Motor neuron (in vitro differentiated cells): ENCODE measurements around the gene STK26. TPM values are rescaled to one million over a fixed set of nuclear protein-coding genes. Genes with fewer than 3 reads are reported as not detected.

Experiments used
- ATAC-seq, 8 experiments: fragments of 200-7000 bp; cut with Tn5 transposase; replicated peaks in 6 of 8; 2 replicates each; pipeline ENCODE4 v1.8.0; 2021; ENCODE audit warnings: mild to moderate bottlenecking in 8 of 8, moderate library complexity in 8 of 8
- H3K27ac ChIP-seq, 2 donors: fragments of 250-450 bp; sonication (Bioruptor Pico); 2 replicates each; pipeline ENCODE4 v1.9.0; 2021; ENCODE audit warnings: antibody characterized with exemption in 2 of 2, mild to moderate bottlenecking in 2 of 2, moderate library complexity in 1 of 2
- H3K4me1 ChIP-seq, 2 donors: fragments of 250-450 bp; sonication (Bioruptor Pico); replicated peaks in 1 of 2; 2 replicates each; pipeline ENCODE4 v1.6.1; 2021; ENCODE audit warnings: antibody characterized with exemption in 2 of 2, mild to moderate bottlenecking in 2 of 2, moderate library complexity in 1 of 2
- H3K4me3 ChIP-seq, 5 donors: fragments of 250-450 bp; sonication (Bioruptor Pico); 2 replicates each; pipeline ENCODE4 v1.9.0; 2021; ENCODE audit warnings: antibody characterized with exemption in 5 of 5, mild to moderate bottlenecking in 5 of 5, moderate library complexity in 4 of 5
- WGBS, 10 experiments: fragments of 450-650 bp; shearing (Covaris generic); methylation state at CpG; one replicate each; pipeline ENCODE4 v1.0.0; 2022; 5-methylcytosine and 5-hydroxymethylcytosine counted together
- in situ Hi-C, 9 experiments: fragments of 400-800 bp; cut with MboI; loops; one replicate each; pipeline ENCODE4 v1.15.0; 2021; ENCODE audit warnings: low sequenced_read_pairs in 9 of 9, low pct_unique_long_range_greater_than_20kb in 2 of 9; ENCODE audit not compliant: unreplicated experiment in 9 of 9
- total RNA-seq, 8 experiments: library from RNA; unstranded; fragments of 300-600 nt; gene quantifications; 2 replicates each; pipeline versions ENCODE4 v1.2.3 to v1.2.4, GENCODE V29; 2022

STK26 gene
- total RNA-seq, 8 experiments from 2014 or later, result 3.7 to 45.0 (median 9.5) TPM

DNA sequence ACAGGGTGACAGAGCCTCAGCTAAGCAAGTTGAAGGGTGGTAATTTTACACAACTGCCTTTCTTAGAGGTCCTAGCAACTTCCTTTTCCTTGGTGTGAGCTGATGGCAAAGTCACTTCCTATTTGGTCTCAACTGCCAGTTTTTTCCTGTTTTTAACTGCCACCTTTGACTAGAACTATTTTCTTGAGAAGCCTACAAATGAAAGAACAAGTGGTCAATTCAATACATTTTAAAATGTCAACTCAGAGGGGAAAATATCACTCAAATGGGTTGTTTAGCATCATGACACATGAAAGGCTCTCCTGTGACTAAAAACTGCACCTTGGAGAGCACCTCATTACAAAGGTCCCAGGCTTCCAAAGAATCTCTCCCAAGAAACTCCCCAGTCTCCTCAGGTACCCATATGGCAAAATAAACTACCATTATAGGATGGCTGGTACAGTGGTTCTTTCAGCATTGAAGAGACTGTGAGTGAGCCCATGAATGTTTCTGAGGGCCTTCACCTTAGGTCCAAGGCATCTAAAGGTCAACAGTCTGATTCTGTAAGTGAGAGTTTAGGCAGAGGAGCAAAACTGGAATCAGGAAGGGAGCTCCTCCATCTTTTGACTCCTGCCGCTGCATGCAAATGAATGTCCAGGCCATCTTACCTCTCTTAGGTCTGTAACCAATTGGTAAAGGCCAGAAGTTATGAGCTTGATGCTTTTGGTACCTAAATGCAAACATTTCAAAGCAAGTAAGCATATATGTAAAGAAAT, 5.5 kb upstream of the STK26 start:
- ATAC-seq, result no peak
- 100% methylated on average over 1 of the region's 1 CpG; no CpG with 5 or more reads in 9 of the 10 experiments for WGBS, 10 experiments
- in situ Hi-C loops, result no loop called here

DNA sequence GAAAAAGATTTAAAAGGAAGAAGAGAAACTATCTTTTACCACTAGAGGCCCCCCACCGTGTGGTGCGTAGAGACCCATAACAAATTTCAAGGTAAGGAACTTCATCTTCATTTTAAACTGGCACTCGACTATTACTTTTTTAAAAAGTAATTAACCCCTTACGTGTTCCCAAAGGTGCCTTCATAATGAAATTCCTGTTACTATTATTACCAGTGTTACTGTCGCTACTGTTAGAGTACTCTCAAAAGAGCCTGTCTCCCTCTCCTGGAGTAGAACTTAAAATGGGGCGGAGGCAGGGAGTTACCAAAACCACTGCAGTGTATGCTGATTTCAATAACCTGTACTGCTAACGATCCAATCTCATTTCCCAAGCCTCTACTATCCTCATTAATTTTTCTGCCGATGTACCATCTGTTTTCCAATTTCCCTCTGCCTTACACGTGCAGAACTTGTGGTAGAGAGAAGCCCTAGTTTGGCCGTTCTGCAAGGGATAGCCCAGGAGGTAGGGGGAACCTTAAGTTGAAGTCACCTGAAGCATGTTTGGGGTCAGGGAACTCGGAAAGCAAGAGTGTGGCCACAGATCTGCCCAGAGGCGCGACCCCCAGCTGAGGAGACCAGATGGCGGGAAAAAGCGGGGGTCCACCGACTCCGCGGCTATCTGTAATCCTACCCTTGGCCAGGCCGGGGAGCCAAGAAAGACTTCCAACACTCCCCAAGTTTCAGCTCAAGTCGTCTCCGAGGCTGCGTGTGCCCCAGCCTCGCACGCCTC, 720 bp upstream of the STK26 start:
- H3K4me3 ChIP-seq, result peak overlapping the region; percentile 49 to 96 (median 84)
- WGBS, 10 experiments, result 28 to 43% (median 34%) methylated on average over 2 to 13 of the region's 24 CpGs; no CpG with 5 or more reads in 6 of the 10 experiments
- in situ Hi-C loops, result no loop called here
- ATAC-seq, result peak in 5 of 8 experiments; percentile 1 to 59 (median 48)
- H3K4me1 ChIP-seq, result peaks cover 0 to 5% of the 10 kb centered on the region in 2 donors
- H3K27ac ChIP-seq, result no peak overlapping the region

More for the DNA sequence above, 5.5 kb upstream of the STK26 start:
- no peak overlapping the region for H3K4me3 ChIP-seq
- H3K4me1 ChIP-seq, result peaks cover 0 to 3% of the 10 kb centered on the region in 2 donors
- no peak overlapping the region for H3K27ac ChIP-seq

DNA sequence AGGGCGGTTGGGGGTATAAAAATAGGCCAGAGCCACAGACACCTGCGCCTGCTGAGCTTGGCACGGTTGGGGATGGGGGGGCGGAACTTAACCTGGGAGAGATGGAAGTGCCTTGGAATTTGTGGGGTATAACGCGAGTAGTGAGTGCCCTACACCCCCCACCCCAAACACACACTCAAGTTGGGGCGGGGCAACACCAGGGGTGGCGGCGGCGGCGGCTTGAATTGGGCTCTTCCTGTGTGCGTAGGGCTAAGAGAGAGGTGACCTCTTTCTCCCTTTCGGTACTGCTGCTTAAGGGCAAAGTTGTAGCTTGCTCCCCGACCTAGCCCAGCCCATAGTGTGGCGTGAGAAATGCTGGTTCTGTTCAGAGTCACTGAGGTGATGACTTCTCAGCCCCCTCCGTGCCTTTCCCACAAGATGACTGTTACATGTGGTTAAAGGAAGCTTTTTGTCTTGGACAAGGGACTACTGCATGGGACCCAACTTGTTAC, 839 bp downstream of the STK26 start:
- H3K4me1 ChIP-seq, result peaks cover 0 to 5% of the 10 kb centered on the region in 2 donors
- H3K27ac ChIP-seq, result no peak overlapping the region
- peak in 5 of 8 experiments; percentile 1 to 11 (median 8) for ATAC-seq
- peak overlapping the region; percentile 49 to 96 (median 84) for H3K4me3 ChIP-seq
- in situ Hi-C loops, result no loop called here
- 0 to 41% methylated on average over 1 to 8 of the region's 16 CpGs; no CpG with 5 or more reads in 8 of the 10 experiments for WGBS, 10 experiments

DNA sequence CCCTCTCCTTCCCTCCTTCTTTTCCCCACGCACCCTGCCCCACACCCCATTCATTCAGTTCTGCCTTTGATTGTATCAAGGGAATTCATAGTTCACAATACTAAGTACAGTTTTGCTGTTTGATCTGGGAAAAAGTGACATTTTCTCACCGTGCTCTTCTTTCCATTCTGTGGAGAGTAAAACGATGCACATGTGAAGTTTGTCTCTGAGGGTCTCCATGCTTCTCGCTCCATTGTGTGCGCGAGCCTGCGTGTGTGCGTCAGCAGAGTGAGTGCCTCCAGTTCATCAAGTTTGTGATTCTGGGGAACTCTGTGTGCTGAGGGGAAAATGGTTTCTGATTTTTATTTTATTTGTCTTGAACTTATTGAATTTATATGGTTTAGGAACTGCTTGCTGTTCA, 1.9 kb downstream of the STK26 start:
- H3K4me3 ChIP-seq, result peak overlapping the region in 4 of 5 donors; percentile 20 to 34 (median 24)
- peaks cover 0 to 5% of the 10 kb centered on the region in 2 donors for H3K4me1 ChIP-seq
- no peak overlapping the region for H3K27ac ChIP-seq
- WGBS, 10 experiments, result 20 to 30% methylated on average over 1 to 5 of the region's 8 CpGs; no CpG with 5 or more reads in 8 of the 10 experiments
- ATAC-seq, result no peak
- in situ Hi-C loops, result no loop called here

DNA sequence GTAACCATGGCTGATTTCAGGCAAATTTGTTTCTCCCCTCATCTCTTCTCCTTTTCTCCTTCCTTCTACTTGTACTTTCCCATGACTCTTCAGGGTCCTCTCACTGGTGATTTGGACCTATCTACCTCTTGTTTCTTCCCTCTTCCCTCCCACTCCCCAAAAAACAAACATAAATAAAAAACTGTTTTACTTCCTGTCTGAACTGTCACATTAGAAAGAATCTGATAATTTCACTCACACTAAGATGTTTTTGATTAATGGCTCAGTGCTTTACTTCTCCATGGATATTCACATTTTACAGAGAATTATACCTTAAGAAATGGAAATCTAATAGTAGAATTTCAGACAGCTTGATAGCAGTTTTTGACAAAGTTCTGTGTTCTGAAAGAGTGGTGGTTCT, 7.2 kb downstream of the STK26 start:
- H3K4me3 ChIP-seq, result no peak overlapping the region
- in situ Hi-C loops, result no loop called here
- no peak for ATAC-seq
- H3K27ac ChIP-seq, result no peak overlapping the region
- peaks cover 0 to 2% of the 10 kb centered on the region in 2 donors for H3K4me1 ChIP-seq

DNA sequence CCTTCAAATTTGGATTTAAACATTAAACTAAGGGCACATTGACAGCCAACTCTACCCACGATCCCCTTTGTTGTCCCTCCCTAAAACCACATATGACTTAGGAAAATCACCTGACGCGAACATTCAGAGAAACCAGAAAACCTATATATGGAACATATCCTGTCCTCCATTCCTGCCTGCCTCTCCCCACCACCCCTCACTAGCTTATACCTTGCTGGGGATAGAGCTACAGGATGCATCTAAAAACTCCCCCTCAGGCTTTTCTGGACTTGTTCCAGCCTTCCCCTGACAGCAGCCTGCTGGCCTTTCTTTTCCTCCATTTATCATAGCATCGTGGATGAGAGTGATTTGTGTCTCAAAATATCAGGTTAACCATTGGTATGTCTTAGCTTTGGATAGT, 8.8 kb downstream of the STK26 start:
- in situ Hi-C loops, result no loop called here
- no peak for ATAC-seq
- Histone ChIP-seq H3K27ac (no peak overlapping the region), H3K4me3 (no peak overlapping the region), H3K4me1 (peaks cover 0 to 2% of the 10 kb centered on the region in 2 donors)
- WGBS, 10 experiments, result 59 to 100% (median 83%) methylated on average over 1 to 4 of the region's 4 CpGs; no CpG with 5 or more reads in 7 of the 10 experiments

DNA sequence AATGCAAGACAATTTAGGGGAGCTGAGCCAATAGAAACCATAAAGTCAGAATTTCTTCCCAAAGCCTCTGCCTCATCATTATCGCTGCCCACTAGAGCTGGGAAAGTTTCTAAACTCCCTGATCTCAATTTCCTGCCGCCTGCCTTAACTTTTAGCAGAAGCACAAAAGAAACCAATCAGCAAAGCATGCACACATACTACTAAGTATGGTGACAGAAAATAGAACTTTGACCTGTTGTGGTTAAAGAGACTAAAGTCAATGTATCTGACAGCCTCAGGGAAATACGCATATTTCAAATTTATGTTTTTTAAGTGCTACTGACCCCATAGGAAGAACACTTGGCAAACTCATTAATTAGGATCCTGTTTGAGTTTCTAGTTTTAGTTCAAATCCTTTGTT, 10.1 kb downstream of the STK26 start:
- in situ Hi-C loops, result no loop called here
- no peak overlapping the region for H3K4me3 ChIP-seq
- H3K27ac ChIP-seq, result no peak overlapping the region
- WGBS, 10 experiments, result 56 to 83% methylated on average over 1 to 3 of the region's 3 CpGs; no CpG with 5 or more reads in 8 of the 10 experiments
- no peak for ATAC-seq
- peaks cover 0 to 2% of the 10 kb centered on the region in 2 donors for H3K4me1 ChIP-seq

DNA sequence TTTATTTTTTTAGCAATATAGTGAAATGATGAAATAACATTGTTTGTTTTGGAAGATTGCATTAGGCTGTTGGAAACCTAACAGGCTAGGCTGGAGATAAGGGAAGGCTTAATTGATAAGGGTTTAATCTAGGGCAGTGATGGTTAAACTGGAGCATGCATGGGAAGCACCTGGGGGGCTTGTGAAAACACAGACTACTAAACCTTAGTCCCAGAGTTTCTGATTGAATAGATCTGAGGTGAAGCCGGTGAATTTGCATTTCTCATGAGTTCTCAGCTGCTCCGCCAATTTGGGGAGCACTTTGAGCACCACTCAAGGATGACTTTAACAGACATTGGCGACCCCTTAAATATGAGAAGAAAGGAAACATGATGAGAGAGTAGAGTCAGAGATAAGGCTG, 11.5 kb downstream of the STK26 start:
- no peak for ATAC-seq
- WGBS, 10 experiments, result 42 to 100% (median 79%) methylated on average over 1 to 3 of the region's 3 CpGs; no CpG with 5 or more reads in 7 of the 10 experiments
- no peak overlapping the region for H3K4me3 ChIP-seq

DNA sequence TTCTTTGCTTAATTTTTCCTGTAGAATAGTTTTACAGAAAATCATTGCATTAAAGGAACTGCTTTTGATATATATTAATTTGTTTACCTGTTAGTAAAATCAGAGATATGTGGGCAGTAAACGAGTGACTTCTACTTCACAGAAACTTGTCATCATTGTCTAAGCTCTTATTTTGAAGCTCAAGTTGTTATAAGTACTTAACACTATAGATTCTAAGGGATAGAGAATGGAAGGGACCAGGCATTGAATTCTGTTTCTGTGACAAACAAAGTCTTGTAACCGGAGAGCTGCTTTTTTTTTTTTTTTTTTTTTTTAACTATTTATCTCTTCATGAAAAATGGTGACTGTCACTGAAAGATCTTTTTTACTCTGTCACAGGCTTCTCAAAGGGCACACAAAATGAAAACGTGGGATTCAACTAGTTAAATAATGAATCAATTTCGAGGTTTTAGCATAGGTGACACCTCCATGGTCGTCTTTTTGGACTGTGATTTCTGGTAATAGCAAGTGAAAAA, 14.4 kb downstream of the STK26 start:
- H3K4me1 ChIP-seq, result peaks cover 0 to 14% of the 10 kb centered on the region in 2 donors
- no peak overlapping the region for H3K27ac ChIP-seq
- no peak overlapping the region for H3K4me3 ChIP-seq
- 0 to 64% (median 39%) methylated on average over 2 to 4 of the region's 5 CpGs; no CpG with 5 or more reads in 5 of the 10 experiments for WGBS, 10 experiments
- ATAC-seq, result peak in 1 of 8 experiments; percentile 17
- in situ Hi-C loops, result no loop called here

More for the DNA sequence above, 11.5 kb downstream of the STK26 start:
- Histone ChIP-seq H3K27ac (no peak overlapping the region), H3K4me1 (peaks cover 0 to 2% of the 10 kb centered on the region in 2 donors)
- in situ Hi-C loops, result no loop called here

DNA sequence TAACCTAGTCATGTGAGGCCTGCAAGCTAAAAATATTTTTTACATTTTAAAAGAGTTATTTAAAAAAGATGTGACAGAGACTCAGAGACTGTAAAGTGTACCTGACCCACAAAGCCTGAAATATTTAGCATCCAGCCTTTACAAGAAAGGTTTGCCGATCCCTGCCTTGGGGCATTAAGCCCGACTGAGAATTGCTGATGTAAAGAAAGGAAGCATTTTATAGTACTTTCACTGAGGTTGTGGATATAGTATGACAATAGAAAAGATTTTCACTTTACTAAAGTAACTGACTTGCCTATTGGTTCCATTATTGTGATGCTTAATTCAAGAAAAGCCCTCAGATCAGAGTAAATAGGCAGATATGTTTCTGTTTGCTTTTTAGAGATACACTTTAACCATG, 17.0 kb downstream of the STK26 start:
- 36 to 65% (median 50%) methylated on average over 2 of the region's 2 CpGs; no CpG with 5 or more reads in 7 of the 10 experiments for WGBS, 10 experiments
- H3K27ac ChIP-seq, result no peak overlapping the region
- H3K4me3 ChIP-seq, result no peak overlapping the region
- no peak for ATAC-seq
- peaks cover 0 to 22% of the 10 kb centered on the region in 2 donors for H3K4me1 ChIP-seq
- in situ Hi-C loops, result no loop called here

DNA sequence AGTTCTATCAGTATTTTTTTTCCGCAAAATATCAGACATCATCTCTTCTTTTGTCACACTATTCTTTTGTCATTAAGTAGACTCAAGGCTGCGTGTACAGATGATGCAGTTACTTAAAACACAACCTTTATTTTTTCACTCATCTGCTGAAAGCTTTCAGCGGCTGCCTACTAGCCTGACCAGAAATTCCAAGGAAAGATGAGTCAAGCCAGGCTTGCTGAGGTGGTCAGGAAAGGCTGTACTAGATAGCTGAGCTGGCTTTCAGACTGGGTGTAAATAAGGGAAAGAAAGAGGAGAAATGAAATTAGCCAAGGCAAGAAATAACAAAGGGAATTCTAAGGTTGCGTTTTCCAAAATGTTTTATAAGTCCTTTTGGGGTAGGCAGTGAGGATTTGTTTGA, 17.9 kb downstream of the STK26 start:
- Histone ChIP-seq H3K4me3 (no peak overlapping the region), H3K27ac (no peak overlapping the region), H3K4me1 (peaks cover 3 to 27% of the 10 kb centered on the region in 2 donors)
- 40 to 100% (median 64%) methylated on average over 1 to 4 of the region's 4 CpGs; no CpG with 5 or more reads in 4 of the 10 experiments for WGBS, 10 experiments
- ATAC-seq, result peak in 5 of 8 experiments; percentile 27 to 68 (median 40)
- in situ Hi-C loops, result no loop called here

DNA sequence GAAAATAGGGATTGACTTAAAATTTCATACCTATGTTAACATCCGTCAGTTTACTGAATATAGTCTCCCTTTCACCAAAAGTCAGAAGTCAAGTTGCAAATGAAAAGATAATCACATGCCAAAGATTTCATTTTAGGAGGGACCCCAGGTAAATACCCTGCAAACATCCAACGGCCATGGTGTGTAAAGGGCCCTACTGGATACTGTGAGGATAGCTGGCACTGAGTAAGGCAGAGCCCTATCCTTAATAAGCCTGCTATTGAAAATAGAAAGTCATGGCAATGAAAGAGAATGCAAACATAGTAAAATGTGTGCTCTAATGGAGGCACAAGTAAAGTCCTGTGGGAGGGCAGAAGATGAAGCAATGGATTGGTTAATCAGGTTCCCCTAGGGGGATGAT, 20.9 kb downstream of the STK26 start:
- in situ Hi-C loops, result no loop called here
- Histone ChIP-seq H3K4me1 (peaks cover 3 to 27% of the 10 kb centered on the region in 2 donors), H3K4me3 (no peak overlapping the region), H3K27ac (no peak overlapping the region)
- ATAC-seq, result peak in 1 of 8 experiments; percentile 35
- 0 to 100% (median 46%) methylated on average over 1 to 2 of the region's 2 CpGs; no CpG with 5 or more reads in 5 of the 10 experiments for WGBS, 10 experiments

DNA sequence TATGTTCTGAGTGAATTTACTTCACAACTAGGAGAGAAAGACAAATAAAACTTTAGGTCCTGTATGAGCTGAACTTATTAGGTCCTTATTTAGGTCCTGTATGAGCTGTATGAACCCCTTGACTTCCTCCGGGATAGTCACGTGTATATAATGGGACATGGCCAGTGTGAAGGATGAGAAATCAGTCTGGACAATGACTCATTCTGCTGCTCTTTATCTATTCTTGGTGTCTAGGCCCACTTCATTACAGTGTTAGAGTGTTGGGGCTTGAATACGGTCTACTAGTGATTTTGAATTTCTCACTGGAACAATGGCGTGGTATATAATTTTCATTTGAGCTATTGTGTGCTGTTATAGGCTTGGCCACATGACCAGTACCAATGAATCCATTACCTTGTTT, 21.9 kb downstream of the STK26 start:
- in situ Hi-C loops, result no loop called here
- no peak overlapping the region for H3K27ac ChIP-seq
- WGBS, 10 experiments, result 42 to 100% (median 100%) methylated on average over 1 to 4 of the region's 4 CpGs; no CpG with 5 or more reads in 7 of the 10 experiments

More for the DNA sequence above, 21.9 kb downstream of the STK26 start:
- Histone ChIP-seq H3K4me3 (no peak overlapping the region), H3K4me1 (peaks cover 3 to 27% of the 10 kb centered on the region in 2 donors)
- peak in 5 of 8 experiments; percentile 47 to 81 (median 61) for ATAC-seq
